Retina (tissue), 1 donor: ENCODE data around the gene SPRED3.
"Not testable (repeated sequence)": the region's sequence is repeated elsewhere in the genome, so short reads cannot be mapped to it uniquely, and the experiment has no call there.

Source experiments
- DNase-seq: peaks from one replicate; pipeline ENCODE4 v3.0.0-alpha.2; 2016

The SPRED3 gene

DNA sequence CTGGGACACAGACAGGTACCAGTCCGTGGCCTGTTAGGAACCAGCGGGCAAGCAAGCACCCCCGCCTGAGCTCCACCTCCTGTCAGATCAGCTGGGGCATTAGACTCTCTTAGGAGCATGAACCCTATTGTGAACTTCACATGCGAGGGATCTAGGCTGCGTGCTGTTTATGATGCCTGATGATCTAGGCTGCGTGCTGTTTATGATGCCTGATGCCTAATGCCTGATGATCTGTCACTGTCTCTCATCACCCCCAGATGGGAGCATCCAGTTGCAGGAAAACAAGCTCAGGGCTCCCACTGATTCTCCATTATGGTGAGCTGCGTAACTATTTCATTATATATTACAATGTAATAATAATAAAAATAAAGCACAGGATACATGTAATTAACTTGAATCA lies 33.9 kb downstream of the SPRED3 start:
- no peak for DNase-seq

DNA sequence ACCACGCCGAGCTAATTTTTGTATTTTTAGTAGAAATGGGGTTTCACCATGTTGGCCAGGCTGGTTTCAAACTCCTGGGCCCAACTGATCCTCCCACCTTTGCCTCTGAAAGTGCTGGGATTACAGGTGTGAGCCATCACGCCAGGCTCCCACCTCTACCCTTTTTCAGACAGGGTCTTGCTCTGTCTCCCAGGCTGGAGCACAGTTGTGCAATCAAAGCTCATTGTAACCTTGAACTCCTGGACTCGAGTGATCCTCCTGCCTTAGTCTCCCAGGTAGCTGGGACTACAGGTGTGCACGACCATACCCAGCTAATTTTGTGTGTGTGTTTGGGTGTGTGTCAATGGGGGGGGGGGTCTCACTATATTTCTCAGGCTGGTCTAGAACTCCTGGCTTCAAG lies 35.8 kb downstream of the SPRED3 start:
- no peak for DNase-seq

DNA sequence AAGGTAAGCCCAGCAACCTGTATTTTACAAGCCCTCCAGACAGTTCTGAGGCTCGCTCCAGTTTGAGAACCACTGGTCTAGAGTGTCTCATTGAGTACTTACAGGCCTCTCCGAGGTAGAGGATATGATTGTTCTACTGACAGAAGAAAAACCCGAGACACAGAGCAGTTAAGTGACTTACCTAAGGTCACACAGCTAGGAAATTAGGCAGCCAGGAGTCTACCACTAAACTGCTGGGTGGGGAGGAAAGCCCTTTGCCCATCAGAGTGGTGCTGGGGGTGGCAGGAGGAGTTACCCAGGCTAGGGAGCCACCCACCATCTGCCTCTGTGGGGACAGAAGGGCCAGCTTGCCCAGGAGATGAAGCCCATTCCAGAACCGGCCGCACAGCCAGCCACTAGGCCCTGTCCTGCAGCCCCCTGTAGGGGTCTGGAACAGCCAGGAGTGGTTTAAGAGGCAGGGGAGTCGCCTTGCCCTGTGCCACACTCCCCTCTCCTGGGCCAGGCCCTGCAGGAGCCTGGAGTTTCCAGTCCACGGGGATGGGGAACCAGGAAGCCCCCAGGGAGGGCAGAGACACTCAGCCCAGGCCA lies 36.8 kb downstream of the SPRED3 start:
- DNase-seq: no peak

DNA sequence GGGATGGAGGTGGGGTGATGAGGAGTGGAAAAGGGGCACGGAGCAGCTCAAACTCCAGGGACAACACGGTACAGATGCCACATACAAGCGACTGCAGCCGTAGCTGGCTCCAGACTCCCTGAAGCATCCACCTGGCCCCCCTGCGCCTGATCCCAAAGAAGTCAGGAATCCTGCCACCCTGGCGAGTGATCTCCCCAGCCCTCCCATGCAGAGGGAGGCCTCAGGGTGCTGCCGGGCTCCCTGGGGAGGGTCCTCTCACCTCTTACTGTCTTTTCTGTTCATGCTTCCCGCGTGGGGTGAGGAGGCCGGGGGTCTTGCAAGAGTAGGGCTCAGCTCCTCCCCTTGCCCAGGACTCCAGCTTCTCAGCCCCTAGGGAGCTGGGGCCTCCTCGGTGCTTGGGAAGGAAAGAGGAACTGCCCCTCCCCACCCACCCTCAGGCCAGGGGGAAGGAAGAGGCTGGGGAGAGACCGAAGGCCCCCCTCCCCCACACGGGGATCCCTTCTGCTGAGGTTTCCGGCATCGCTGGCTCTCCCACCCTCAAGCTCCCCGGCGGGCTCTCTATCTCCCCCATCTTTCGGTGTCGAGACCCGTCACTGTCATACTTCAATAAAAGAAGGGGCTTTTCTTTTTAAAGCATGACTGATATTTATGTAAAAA lies 37.4 kb downstream of the SPRED3 start, which contains the start of gene RASGRP4:
TSS of gene RASGRP4 (minus strand) at position 410 of the 657 bp plus-strand sequence. CDS start at position 282, 128 bp downstream.
- DNase-seq: no peak

DNA sequence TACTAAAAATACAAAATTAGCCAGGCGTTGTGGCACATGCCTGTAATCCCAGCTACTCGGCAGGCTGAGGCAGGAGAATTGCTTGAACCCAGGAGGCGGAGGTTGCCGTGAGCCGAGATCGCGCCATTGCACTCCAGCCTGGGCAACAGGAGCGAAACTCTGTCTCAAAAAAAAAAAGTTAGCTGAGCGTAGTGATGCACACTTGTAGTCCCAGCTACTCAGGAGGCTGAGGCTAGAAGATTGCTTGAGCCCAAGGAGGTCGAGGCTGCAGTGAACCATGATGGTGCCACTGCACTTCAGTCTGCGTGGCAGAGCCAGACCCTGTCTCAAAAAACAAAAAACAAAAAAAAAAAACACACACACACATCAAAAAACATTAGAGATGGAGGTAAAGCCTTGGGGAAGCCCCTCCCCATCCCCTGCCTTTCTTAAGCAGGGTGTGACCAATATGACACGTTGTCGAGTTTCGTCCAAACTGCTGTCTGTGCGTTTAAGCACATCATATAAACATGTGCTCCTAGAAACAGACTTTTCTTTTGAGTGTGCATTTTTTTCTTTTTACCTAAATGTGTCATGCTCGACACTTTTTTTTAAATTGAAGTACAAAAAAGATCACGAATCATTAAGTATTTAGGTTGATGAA lies 38.7 kb downstream of the SPRED3 start:
- DNase-seq: not testable (repeated sequence)

DNA sequence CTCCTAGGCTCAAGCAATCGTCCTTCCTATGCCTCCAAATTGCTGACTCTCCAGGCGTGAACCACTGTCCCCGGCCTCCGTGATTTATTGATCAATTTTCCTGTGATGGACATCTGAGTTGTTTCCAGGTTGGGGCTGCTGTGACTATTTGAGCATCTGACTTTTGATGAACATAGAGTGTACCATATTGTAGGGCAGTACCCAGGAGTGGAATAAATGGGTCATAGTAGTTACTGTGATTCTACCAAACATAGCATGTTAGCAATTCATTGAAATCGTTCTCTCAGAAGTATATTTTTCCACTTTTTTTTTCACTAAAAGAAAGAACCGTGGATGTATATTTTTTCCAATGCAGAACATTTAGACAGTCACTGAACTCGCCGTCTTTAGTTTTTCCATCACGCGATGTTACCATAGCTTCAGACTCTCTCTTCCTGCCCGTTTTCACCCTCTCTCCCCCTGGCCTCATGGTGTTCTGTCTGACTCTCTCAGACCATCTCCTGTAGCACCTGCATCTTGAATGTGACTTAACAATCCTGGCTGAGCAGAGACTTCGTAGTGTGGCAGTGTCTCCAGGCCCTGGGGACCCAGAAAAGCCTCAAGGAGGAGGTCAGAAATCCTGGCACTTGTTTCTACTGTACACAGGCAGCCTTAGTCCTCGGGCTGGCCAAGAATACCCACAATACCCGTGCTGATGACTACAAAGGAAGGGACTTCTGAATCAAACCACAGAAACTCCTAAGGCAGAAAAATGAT lies 40.7 kb downstream of the SPRED3 start:
- no peak for DNase-seq

DNA sequence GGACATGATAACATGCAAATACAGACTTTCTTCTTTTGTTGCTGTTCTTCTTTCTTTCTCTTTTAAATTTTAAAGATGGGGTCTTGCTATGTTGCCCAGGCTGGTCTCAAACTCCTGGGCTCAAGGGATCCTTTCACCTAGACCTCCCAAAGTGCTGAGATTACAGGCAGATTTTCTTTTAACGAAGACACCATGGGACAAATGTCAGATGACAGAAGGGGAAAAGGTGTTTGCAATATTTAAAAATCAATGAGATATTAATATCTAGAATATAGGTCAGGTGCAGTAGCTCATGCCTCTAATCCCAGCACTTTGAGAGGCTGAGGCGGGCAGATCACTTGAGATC lies 41.3 kb downstream of the SPRED3 start:
- DNase-seq: no peak

DNA sequence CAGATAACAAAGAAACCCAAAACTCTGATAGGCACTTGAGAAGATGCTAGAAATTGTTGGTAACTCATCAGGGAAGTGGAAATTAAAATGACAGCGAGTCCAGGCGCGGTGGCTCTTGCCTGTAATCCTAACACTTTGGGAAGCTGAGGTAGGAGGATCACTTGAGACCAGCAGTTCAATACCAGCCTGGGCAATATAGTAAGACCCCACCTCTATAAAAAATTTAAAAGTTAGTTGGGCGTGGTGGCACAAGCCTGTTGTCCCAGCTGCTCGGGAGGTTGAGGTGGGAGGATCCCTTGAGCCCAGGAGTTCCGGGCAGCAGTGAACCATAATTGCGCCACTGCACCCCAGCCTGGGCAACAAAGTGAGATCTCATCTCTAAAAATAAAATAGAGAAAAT lies 42.4 kb downstream of the SPRED3 start:
- no peak for DNase-seq

DNA sequence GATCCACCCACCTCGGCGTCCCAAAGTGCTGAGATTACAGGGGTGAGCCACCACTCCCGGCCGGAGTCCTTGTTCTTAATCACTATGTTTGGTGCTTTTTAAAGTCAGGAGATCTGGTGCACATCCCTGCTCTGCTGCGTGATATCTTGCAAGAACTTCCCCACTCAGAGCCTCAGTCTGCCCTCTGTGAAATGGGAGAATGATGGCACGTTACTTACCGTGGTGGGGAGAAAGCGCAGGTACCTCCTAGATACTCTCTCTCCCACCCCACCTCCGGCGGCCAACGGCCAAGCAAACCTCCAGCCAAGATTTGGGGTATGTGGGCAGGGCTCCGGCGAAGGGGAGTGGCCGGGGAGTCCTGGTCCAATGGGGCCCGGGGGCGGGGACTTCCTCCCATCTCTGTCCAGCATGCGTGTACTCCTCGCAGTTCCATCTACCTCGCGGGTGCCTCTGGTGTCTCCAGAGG lies 44.8 kb downstream of the SPRED3 start, which contains the start of gene RYR1:
TSS of gene RYR1 (plus strand) at position 424 of the 466 bp plus-strand sequence. CDS start 139 bp downstream, outside the sequence.
- peak; percentile 44 for DNase-seq

DNA sequence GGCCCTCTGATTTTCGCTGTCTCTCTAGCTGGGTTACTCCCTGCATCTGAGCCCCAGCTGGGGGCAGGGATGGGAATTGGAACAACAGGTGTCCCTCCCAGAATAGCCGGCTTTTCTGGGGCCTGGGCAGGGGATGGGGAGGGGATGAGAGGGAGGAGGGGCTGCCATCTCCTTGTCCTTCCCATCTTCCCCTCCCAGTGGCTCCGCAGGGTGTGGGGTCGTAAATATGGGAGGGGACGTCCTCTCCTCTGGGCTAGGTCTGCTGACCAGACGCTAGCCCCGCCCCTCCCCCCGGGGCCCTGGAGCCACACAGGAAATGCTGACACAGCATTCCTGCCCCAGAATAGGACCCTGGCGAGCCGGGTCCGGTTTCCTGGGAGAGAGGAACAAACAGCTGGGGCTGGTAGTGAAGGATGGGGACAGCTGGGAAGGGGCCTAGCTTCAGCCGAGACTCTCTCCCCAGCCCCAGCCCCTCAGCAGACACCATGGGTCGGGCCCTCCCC lies 46.1 kb downstream of the SPRED3 start:
- DNase-seq: peak; percentile 73

DNA sequence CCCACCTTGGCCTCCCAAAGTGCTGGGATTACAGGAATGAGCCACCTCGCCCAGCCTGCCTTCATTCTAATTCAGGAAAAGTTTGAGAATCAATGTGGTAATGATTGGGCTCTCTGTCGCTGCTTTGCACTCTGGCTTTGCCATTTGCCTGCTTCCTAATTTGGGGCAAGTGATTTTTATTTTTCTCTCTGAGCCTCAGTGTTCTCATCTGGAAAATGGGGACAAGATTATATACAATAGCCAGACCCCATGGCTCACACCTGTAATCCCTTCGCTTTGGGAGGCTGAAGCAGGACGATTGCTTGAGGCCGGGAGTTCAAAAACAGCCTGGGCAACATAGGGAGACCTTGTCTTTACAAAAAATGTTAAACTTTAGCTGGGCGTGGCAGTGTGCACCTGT lies 48.8 kb downstream of the SPRED3 start:
- no peak for DNase-seq

DNA sequence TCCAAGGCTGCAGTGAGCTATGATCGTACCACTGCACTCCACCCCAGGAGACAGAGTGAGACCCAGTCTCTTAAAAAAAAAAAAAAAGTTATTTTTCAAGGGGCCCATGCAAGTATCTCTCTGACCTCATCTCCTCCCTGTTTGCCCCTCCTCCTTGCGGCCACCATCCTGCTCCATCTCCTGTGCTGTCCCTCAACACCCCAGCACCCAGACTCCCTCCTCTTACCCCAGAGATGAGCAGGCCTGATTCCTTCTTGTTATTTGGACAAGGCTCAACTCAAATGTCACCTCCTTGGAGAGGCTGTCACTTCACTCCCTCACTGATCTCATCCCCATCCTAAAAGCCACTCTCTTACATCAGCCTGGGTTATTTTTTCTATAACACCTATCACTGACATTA lies 49.4 kb downstream of the SPRED3 start:
- no peak for DNase-seq

DNA sequence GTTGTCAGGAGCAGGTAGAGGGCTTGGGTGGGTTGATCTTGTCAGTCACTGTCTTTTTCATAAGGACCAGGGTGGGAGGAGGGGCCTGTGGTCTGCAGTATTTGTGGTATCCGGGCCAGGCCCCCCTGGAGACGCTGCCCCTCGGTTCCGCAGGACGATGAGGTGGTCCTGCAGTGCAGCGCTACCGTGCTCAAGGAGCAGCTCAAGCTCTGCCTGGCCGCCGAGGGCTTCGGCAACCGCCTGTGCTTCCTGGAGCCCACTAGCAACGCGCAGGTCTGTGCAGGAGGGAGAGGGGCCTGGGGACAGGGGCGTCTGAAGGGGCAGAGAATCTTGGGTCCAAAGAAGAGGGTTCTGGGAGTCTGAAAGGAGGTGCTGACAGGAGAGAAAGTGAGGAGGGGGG lies 52.1 kb downstream of the SPRED3 start:
- no peak for DNase-seq

DNA sequence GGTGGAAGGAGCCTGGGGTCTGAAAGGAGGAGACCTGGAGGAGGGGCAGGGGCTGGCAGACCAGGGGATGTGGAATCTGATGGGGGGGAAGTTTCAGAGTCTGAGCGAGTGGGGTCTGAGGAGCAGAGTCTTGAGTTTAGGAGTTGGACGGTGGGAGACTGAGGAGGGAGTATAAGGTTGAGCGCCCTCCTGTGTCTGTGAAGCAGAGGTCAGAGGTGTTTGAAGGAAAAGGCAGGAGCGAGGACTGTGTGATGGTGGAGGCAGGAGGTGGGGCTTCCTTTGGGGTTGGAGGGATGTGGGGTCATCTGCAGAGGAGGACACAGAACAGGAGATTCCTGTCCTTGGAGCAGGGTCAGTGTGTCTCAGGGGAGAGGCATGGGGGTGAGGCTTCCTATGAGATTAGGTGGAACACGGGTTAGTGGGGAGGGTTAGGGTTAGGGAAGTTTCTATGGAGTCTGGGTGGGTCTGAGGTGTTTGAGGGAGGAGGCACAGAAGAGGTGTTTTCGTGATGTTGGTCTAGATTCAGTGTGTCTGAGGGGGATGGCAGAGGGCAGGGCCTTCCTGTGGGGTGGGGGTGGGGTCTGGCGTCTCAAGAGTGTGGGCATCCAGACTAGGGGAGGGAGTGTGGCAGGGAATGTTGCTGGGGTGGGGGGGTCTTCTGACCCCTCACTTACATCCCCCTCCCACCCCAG lies 53.3 kb downstream of the SPRED3 start:
- DNase-seq: no peak

DNA sequence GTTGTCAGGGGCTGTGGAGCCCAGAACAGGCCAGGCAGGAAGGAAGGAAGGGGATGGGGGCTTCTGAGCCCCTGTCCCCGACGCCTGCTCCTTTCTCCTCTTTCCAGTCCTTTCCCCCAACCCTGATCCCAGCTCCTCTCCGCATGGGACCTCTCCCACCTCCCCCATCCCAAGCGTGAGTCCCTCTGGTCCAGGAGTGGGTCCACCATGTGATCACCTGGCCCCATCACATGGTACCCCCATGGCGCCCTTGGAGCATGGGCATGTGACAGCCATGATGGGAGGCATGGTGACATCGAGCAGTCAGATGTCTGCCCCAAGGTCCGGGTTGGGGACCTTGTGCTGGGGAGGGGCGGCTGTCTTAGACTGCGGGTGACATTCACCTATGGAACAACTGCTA lies 54.2 kb downstream of the SPRED3 start:
- no peak for DNase-seq

DNA sequence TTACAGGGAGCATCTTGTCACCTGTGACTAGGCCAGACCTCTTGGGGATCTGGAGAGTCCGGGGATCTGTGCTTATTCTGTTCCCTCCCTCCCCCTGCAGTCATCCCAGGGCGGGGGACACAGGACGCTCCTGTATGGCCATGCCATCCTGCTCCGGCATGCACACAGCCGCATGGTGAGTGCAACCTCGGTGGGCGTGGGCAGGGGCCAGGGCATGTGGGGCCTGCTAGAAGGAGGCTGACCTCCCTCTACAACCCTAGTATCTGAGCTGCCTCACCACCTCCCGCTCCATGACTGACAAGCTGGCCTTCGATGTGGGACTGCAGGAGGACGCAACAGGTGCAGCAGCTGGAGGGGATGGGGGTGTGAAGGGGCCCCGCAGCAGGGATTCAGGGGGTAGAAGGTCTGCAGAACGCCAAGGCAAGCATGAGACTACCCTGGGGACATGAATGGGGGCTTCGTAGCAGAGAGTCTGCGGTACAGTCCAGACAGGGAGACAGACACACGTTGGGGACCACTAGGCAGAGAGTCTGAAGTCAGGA lies 55.0 kb downstream of the SPRED3 start:
- DNase-seq: no peak

DNA sequence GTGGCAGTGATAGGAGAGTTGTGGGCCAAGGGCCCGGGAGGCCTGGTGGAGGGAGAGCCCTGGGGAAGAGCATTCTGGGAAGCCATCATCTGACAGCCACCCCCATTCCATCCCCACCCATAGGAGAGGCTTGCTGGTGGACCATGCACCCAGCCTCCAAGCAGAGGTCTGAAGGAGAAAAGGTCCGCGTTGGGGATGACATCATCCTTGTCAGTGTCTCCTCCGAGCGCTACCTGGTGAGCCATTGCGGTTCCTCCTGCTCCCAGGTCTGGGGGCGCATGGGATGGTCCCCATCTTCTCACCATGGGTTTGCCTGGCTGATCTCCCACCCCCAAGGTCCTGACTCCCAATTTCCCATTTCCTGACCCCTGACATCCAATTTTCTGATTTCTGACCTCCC lies 55.5 kb downstream of the SPRED3 start:
- DNase-seq: no peak

DNA sequence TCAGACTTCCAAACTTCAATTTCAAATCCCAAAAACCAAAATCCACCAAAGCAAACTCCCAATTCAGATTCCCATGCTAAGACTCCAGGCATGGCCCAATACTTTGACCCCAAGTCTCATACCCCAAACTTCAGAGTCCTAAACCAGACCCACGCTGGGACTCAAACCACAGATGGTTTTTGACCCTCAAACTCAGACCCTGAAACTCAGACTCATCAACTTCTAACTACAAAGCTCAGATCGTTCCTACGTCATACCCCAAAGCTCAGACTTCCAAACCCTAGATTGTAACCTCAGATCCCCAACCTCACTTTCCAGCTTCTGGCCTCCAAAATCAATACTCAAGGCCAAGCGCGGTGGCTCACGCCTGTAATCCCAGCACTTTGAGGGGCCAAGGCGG lies 56.9 kb downstream of the SPRED3 start:
- DNase-seq: no peak

DNA sequence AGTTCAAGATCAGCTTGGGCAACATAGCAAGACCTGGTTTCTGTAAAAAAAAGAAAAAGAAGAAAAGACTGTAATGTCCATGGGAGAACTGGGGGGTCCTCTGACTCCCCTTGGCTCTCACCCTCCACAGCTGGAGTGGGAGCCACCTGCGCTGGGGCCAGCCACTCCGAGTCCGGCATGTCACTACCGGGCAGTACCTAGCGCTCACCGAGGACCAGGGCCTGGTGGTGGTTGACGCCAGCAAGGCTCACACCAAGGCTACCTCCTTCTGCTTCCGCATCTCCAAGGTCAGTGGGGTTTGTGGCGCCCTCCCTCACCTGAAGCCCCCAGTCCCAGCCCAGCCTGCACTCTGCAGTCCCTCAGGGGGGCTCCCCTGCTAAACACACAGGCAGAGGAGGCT lies 59.7 kb downstream of the SPRED3 start:
- DNase-seq: no peak
